GM19468 (cell line): ENCODE data around the gene ZNF784.

Experiments
- ATAC-seq: cut with Tn5 transposase; IDR thresholded peaks from one replicate; pipeline ENCODE4 v1.9.1; 2021; ENCODE audit warnings: mild to moderate bottlenecking, moderate library complexity, moderate number of reproducible peaks; ENCODE audit not compliant: unreplicated experiment; ENCODE audit errors: extremely low read depth

ZNF784 gene

GRCh38 chr19:55644842-55645511, 20.6 kb upstream of the ZNF784 start:
- no peak for ATAC-seq

GRCh38 chr19:55644191-55644833, 19.9 kb upstream of the ZNF784 start:
- ATAC-seq, result no peak

GRCh38 chr19:55643887-55644176, 19.5 kb upstream of the ZNF784 start:
- ATAC-seq, result no peak

GRCh38 chr19:55643003-55643886, 18.9 kb upstream of the ZNF784 start, which contains the start of gene ZNF581:
ZNF581 (plus strand) TSS chr19:55643649; CDS start chr19:55644572, 923 bp downstream.
- ATAC-seq, result no peak

GRCh38 chr19:55642153-55643002, 18.0 kb upstream of the ZNF784 start:
- no peak for ATAC-seq

GRCh38 chr19:55641426-55642152, 17.2 kb upstream of the ZNF784 start:
- no peak for ATAC-seq

- ATAC-seq, result no peak
Measured at GRCh38 chr19:55640577-55641425, 16.4 kb upstream of the ZNF784 start, which contains the start of gene ZNF580. ZNF580 (plus strand) TSS chr19:55641002; CDS start chr19:55642509, 1,507 bp downstream.

GRCh38 chr19:55640043-55640576, 15.7 kb upstream of the ZNF784 start:
- peak; percentile 19 for ATAC-seq

- no peak for ATAC-seq
Measured at GRCh38 chr19:55638864-55639359, 14.5 kb upstream of the ZNF784 start.

- ATAC-seq, result no peak
Measured at GRCh38 chr19:55637534-55637933, 13.2 kb upstream of the ZNF784 start.

GRCh38 chr19:55636723-55637122, 12.4 kb upstream of the ZNF784 start:
- no peak for ATAC-seq

- no peak for ATAC-seq
Measured at GRCh38 chr19:55635856-55636440, 11.6 kb upstream of the ZNF784 start.

GRCh38 chr19:55635334-55635717, 11.0 kb upstream of the ZNF784 start:
- no peak for ATAC-seq

- no peak for ATAC-seq
Measured at GRCh38 chr19:55633861-55634260, 9.5 kb upstream of the ZNF784 start.

- ATAC-seq, result no peak
Measured at GRCh38 chr19:55632463-55632834, 8.1 kb upstream of the ZNF784 start.

- no peak for ATAC-seq
Measured at GRCh38 chr19:55626350-55626749, 2.0 kb upstream of the ZNF784 start.

GRCh38 chr19:55625004-55625326, 599 bp upstream of the ZNF784 start:
- ATAC-seq, result no peak

GRCh38 chr19:55623561-55623960, 805 bp downstream of the ZNF784 start:
- ATAC-seq, result no peak
